Heart right ventricle (tissue), 16 donors: ENCODE results near the gene PCYOX1L. TPM values are rescaled to one million over a fixed set of nuclear protein-coding genes. Genes with fewer than 3 reads are reported as not detected.

Source experiments
- ATAC-seq, 8 donors: fragments of 200-7000 bp; cut with Tn5 transposase; one replicate each; pipeline ENCODE4 v1.9.1; 2020; ENCODE audit warnings: mild to moderate bottlenecking in 8 of 8, moderate library complexity in 8 of 8, moderate number of reproducible peaks in 1 of 8
- DNase-seq, 2 donors: peaks; one replicate each; pipeline ENCODE4 v3.0.0-alpha.2; 2020
- H3K27ac ChIP-seq, 10 donors: fragments of 200-600 bp; sonication (generic) in 2 of 10; one replicate each; pipeline versions ENCODE4 v1.5.0 to v1.8.0; 2020 to 2022; ENCODE audit warnings: mild to moderate bottlenecking in 3 of 10
- H3K27me3 ChIP-seq, 7 donors: fragments of 200-600 bp; one replicate each; pipeline ENCODE4 v1.8.0; 2021 to 2022; ENCODE audit warnings: mild to moderate bottlenecking in 2 of 7
- H3K36me3 ChIP-seq, 9 donors: fragments of 200-600 bp; sonication (generic) in 1 of 9; one replicate each; pipeline versions ENCODE4 v1.5.0 to v1.8.0; 2020 to 2022; ENCODE audit warnings: mild to moderate bottlenecking in 2 of 9
- H3K4me1 ChIP-seq, 9 donors: fragments of 200-600 bp; sonication (generic) in 1 of 9; one replicate each; pipeline versions ENCODE4 v1.5.0 to v1.8.0; 2020 to 2022; ENCODE audit warnings: mild to moderate bottlenecking in 4 of 9
- H3K4me3 ChIP-seq, 10 donors: fragments of 200-600 bp; sonication (generic) in 2 of 10; one replicate each; pipeline versions ENCODE4 v1.5.0 to v1.8.0; 2020 to 2022; ENCODE audit warnings: mild to moderate bottlenecking in 7 of 10, moderate library complexity in 2 of 10
- H3K9me3 ChIP-seq, 11 donors: fragments of 200-600 bp in 10 of 11; sonication (generic) in 2 of 11; one replicate each; pipeline versions ENCODE4 v1.5.0 to v1.8.0; 2013 to 2022; ENCODE audit warnings: mild to moderate bottlenecking in 2 of 11, control low read depth in 1 of 11, moderate library complexity in 1 of 11
- CTCF ChIP-seq, 9 donors: fragments of 200-600 bp; sonication (generic) in 2 of 9; IDR thresholded peaks; one replicate each; pipeline versions ENCODE4 v1.5.0 to v1.8.0; 2021 to 2022; ENCODE audit warnings: antibody characterized with exemption in 9 of 9, mild to moderate bottlenecking in 5 of 9, moderate library complexity in 1 of 9
- WGBS, 2 donors: extraction: QIAGEN DNeasy Blood & Tissue Kit; methylation state at CpG; one replicate each; pipeline ENCODE4 v1.1.7; 2013; ENCODE audit warnings: inconsistent platforms in 1 of 2; 5-methylcytosine and 5-hydroxymethylcytosine counted together
- intact Hi-C, 10 donors: fragments of 100-400 bp; cut with DNase I; formaldehyde crosslinking; loops; one replicate each; pipeline versions ENCODE4 v1.11.1 to v1.14.2; 2022
- polyA plus RNA-seq, 2 donors: library from polyadenylated mRNA; stranded (reverse); fragments of 200-250 nt; gene quantifications; one replicate each; pipeline ENCODE4 v1.2.3, GENCODE V29; 2013
- total RNA-seq, 10 donors: library from RNA; stranded (reverse); fragmentation: NEBNext Ultra II Directional in 3 of 10; extraction: Animal tissue kit (Norgen Biotek cat#: 25700) in 3 of 10; gene quantifications; one replicate each; pipeline versions ENCODE4 v1.2.1 to v1.2.4, GENCODE V29; 2021 to 2023
- donor health status: Arrhythmogenic right ventricular cardiomyopathy.
- donor health status: ischemic (EF 13 %, LVEDD 7.1; RV severe dilation, severe dysfunction).
- donor health status: healthy with polysubstance abuse.
- donor health status: DM: no; HTN: yes; CAD: no.
- donor health status: DM: no; HTN: no; CAD: no.
- donor health status: ischemic (EF 25% LVEDD 6.9; RV normal size, moderate dysfunction).
- donor health status: ischemic (EF 25% LVEDD 5.7; RV mildly dilated, moderate dysfunction).
- donor health status: healthy.
- donor health status: DM: yes; HTN: yes; CAD: no.
- donor health status: Ischemic cardiomyopathy.
- donor health status: ischemic (EF 35%, LVEDD 5.7; RV mildly dilated, moderate dysfunction).
- donor health status: nonischemic (EF 11% LVEDD 7.7; RV severe dilation, severe dysfunction).
- donor health status: DM: yes; HTN: yes; CAD: no.
- donor health status: PGD.
- donor health status: ischemic (EF 29% LVEDD 5.4; RV normal size, mild dysfunction).
- donor health status: nonischemic (EF 23%, LVEDD 6.1; RV moderate dilation, normal function).

Gene PCYOX1L
- total and polyA plus RNA-seq, 12 donors, result 2.6 to 6.2 (median 4.4) TPM

- Histone ChIP-seq H3K9me3 (no peaks in the 10 kb centered on the region), H3K27ac (no peak overlapping the region), H3K4me3 (no peak overlapping the region), H3K27me3 (no peaks in the 10 kb centered on the region), H3K4me1 (peaks cover 0 to 25% (median 9%) of the 10 kb centered on the region in 9 donors), H3K36me3 (no peaks in the 10 kb centered on the region)
- no peak for ATAC-seq
- WGBS, 2 donors, result 94 to 97% methylated on average over 12 of the region's 12 CpGs
- no peak for TF ChIP-seq CTCF (IDR thresholded peaks at IDR 0.05)
- no peak for DNase-seq
- intact Hi-C loops, result loop anchor here in 1 of 10 donors (5.0 kb wide), 1 partner anchor 191 kb away; no protein-coding TSS in a partner anchor
These were observed 18.3 kb downstream of the PCYOX1L start for GRCh38 chr5:149376104-149376503.

- DNase-seq, result no peak
- Histone ChIP-seq H3K27me3 (no peaks in the 10 kb centered on the region), H3K4me1 (peaks cover 4 to 25% (median 9%) of the 10 kb centered on the region in 9 donors), H3K27ac (no peak overlapping the region), H3K36me3 (no peaks in the 10 kb centered on the region), H3K4me3 (no peak overlapping the region), H3K9me3 (no peaks in the 10 kb centered on the region)
- no peak for TF ChIP-seq CTCF (IDR thresholded peaks at IDR 0.05)
- intact Hi-C loops, result loop anchor here in 1 of 10 donors (5.0 kb wide), 1 partner anchor 190 kb away; no protein-coding TSS in a partner anchor
- ATAC-seq, result no peak
- WGBS, 2 donors, result 96% methylated on average over 7 of the region's 7 CpGs
These were observed 19.0 kb downstream of the PCYOX1L start for GRCh38 chr5:149376711-149377447.

GRCh38 chr5:149378241-149378820, 20.5 kb downstream of the PCYOX1L start:
- intact Hi-C loops, result loop anchor here in 1 of 10 donors (5.0 kb wide), 1 partner anchor 189 kb away; no protein-coding TSS in a partner anchor
- H3K9me3 ChIP-seq, result no peaks in the 10 kb centered on the region
- no peak overlapping the region for H3K4me3 ChIP-seq
- 60 to 65% methylated on average over 5 of the region's 5 CpGs for WGBS, 2 donors
- no peaks in the 10 kb centered on the region for H3K27me3 ChIP-seq
- TF ChIP-seq CTCF (IDR thresholded peaks at IDR 0.05), result no peak
- no peaks in the 10 kb centered on the region for H3K36me3 ChIP-seq
- ATAC-seq, result no peak
- DNase-seq, result no peak
- H3K27ac ChIP-seq, result peak overlapping the region in 1 of 10 donors; percentile 19
- peaks cover 9 to 32% (median 22%) of the 10 kb centered on the region in 9 donors for H3K4me1 ChIP-seq

- Histone ChIP-seq H3K27ac (peak within 1 kb of the TSS in 4 of 10 donors; percentile 31 to 94 (median 92)), H3K9me3 (no peaks in the 10 kb centered on the region), H3K27me3 (no peaks in the 10 kb centered on the region), H3K4me3 (no peak within 1 kb of the TSS), H3K36me3 (no peaks in the 10 kb centered on the region), H3K4me1 (peaks cover 9 to 42% (median 32%) of the 10 kb centered on the region in 9 donors)
- no peak for DNase-seq
- 84 to 85% methylated on average over 22 of the region's 22 CpGs for WGBS, 2 donors
- intact Hi-C loops, result loop anchor here in 1 of 10 donors (5.0 kb wide), 1 partner anchor 188 kb away; no protein-coding TSS in a partner anchor
- no peak for TF ChIP-seq CTCF (IDR thresholded peaks at IDR 0.05)
- no peak for ATAC-seq
These were observed 21.4 kb downstream of the PCYOX1L start, which contains the start of gene IL17B for GRCh38 chr5:149379177-149379761. Gene IL17B, minus strand, starts transcription at chr5:149379292. Its CDS starts 67 bp downstream, at chr5:149379225.
